Calu3 (cell line): ENCODE results near the gene TXNRD1. TPM values are rescaled to one million over a fixed set of nuclear protein-coding genes. Genes with fewer than 3 reads are reported as not detected.
A peak's percentile ranks its signal among the peaks of the same experiment; 100 is the strongest.

Experiments
- BruUV-seq: library from RNA; stranded (reverse); fragments of 400-500 nt; replicated peaks from 2 replicates; lab custom pipeline; 2021; lab: Mats Ljungman, UMichigan
- CTCF ChIA-PET: fragments of 300-600 bp; sonication (Branson Sonifier 250); formaldehyde crosslinking; loops from one replicate; lab custom pipeline; 2022; ENCODE audit warnings: antibody characterized with exemption; lab: Charles Lee
- DNase-seq: peaks from one replicate; pipeline ENCODE4 v3.0.0; 2022
- H3K27ac Mint-ChIP-seq: one replicate; pipeline ENCODE4 v1.8.0; 2022; ENCODE audit warnings: mixed read lengths; ENCODE audit not compliant: unreplicated experiment
- H3K27me3 Mint-ChIP-seq: one replicate; pipeline ENCODE4 v1.8.0; 2022; ENCODE audit warnings: mixed read lengths; ENCODE audit not compliant: unreplicated experiment
- H3K36me3 Mint-ChIP-seq: one replicate; pipeline ENCODE4 v1.8.0; 2022; ENCODE audit warnings: mild to moderate bottlenecking, moderate library complexity, mixed read lengths; ENCODE audit not compliant: insufficient read depth, unreplicated experiment
- H3K4me1 Mint-ChIP-seq: one replicate; pipeline ENCODE4 v1.8.0; 2022; ENCODE audit warnings: mild to moderate bottlenecking, low read depth, mixed read lengths; ENCODE audit not compliant: unreplicated experiment
- H3K4me3 Mint-ChIP-seq: one replicate; pipeline ENCODE4 v1.8.0; 2022; ENCODE audit warnings: mild to moderate bottlenecking, low read depth, moderate library complexity, mixed read lengths; ENCODE audit not compliant: unreplicated experiment
- H3K9me3 Mint-ChIP-seq: one replicate; pipeline ENCODE4 v1.8.0; 2022; ENCODE audit warnings: low read depth, mixed read lengths; ENCODE audit not compliant: unreplicated experiment
- intact Hi-C: fragments of 100-400 bp; cut with micrococcal nuclease; formaldehyde crosslinking; loops from one replicate; pipeline ENCODE4 v1.10.0; 2022; ENCODE audit not compliant: unreplicated experiment
- total RNA-seq: library from RNA; stranded (reverse); gene quantifications from 2 replicates; pipeline ENCODE4 v1.2.3, GENCODE V29; 2022
- TF ChIP-seq, protein P1 (sequence below): fragments of 200-600 bp; IDR thresholded peaks from one replicate; pipeline ENCODE4 v1.8.0; 2022; ENCODE audit warnings: antibody characterized with exemption; ENCODE audit not compliant: unreplicated experiment

Gene TXNRD1
- total RNA-seq, 1 experiment from 2014 or later = 262 TPM

DNA sequence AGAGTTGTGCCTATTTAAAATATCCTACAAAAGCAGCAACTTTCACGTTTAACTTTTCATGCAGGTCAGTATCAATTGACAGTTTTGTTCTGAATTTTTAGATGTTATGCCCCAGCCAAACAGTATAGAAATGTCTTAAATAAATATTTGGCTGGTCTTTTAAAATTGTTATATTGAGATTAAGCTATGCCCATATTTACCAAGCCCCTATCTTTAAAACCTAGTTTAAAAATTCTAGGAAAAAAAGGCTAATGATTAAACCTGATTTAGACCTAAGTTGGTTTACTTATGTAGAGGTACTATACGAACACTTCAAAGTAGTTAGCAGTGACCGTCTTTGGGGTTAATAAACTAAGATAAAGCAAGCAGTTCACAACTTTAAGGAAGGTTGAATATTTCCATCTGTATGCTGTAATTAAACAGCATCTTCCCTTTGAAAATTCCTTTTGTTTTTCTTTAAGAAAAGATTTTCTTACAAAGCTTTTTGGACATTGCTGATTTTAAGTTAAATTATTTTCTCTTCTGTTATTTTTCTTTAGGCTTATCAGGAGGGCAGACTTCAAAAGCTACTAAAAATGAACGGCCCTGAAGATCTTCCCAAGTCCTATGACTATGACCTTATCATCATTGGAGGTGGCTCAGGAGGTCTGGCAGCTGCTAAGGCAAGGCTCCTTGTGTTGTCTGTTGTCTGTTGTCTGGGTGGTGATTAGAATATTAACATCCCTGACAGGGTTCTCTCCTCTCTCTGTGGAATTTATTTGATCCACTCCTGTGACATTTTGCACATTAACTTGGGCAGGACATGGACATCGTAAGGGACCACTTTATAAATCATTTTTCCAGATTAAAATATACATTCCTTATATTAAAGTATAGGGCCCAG, 95.4 kb downstream of the TXNRD1 start:
- Mint-ChIP-seq H3K4me1 (peaks cover 52% of the 10 kb centered on the region), H3K27ac (no peak overlapping the region), H3K4me3 (no peak overlapping the region), H3K9me3 (no peaks in the 10 kb centered on the region), H3K27me3 (no peaks in the 10 kb centered on the region), H3K36me3 (peaks cover 87% of the 10 kb centered on the region)
- no peak for DNase-seq
- BruUV-seq = no TSS peak
- TF ChIP-seq, protein P1, sequence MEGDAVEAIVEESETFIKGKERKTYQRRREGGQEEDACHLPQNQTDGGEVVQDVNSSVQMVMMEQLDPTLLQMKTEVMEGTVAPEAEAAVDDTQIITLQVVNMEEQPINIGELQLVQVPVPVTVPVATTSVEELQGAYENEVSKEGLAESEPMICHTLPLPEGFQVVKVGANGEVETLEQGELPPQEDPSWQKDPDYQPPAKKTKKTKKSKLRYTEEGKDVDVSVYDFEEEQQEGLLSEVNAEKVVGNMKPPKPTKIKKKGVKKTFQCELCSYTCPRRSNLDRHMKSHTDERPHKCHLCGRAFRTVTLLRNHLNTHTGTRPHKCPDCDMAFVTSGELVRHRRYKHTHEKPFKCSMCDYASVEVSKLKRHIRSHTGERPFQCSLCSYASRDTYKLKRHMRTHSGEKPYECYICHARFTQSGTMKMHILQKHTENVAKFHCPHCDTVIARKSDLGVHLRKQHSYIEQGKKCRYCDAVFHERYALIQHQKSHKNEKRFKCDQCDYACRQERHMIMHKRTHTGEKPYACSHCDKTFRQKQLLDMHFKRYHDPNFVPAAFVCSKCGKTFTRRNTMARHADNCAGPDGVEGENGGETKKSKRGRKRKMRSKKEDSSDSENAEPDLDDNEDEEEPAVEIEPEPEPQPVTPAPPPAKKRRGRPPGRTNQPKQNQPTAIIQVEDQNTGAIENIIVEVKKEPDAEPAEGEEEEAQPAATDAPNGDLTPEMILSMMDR = no peak
- CTCF ChIA-PET = interaction anchor here (0.5 kb wide), 1 partner anchor 726 kb away, joined by 3 read pairs; no protein-coding TSS in a partner anchor
- intact Hi-C loops = no loop called here

DNA sequence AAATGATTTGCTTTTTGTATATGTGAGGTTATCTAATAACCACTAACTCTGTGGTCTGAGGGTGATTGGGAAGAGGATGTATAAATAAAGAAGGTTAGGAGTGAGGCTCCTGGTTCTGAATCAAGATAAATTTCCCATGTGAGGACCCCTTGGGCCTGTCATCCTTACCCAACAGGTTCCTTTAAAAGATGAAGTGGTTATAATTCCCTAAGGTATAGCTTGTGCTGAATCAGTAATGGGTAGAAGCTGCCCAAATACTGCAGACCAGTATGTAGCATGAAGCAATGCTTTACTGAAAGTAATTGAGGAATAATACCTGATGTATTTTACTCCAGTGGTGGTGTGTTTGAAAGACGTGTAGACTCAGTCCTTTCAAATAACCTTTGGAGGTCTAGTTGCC, 96.6 kb downstream of the TXNRD1 start:
- intact Hi-C loops = no loop called here
- CTCF ChIA-PET = interaction anchor here (1.6 kb wide), 1 partner anchor 36 kb away, joined by 3 read pairs; no protein-coding TSS in a partner anchor
- Mint-ChIP-seq H3K27me3 (no peaks in the 10 kb centered on the region), H3K36me3 (peaks cover 86% of the 10 kb centered on the region), H3K9me3 (no peaks in the 10 kb centered on the region), H3K27ac (no peak overlapping the region), H3K4me1 (peaks cover 40% of the 10 kb centered on the region), H3K4me3 (no peak overlapping the region)
- no TSS peak for BruUV-seq
- no peak for DNase-seq
- TF ChIP-seq, protein P1 = no peak

DNA sequence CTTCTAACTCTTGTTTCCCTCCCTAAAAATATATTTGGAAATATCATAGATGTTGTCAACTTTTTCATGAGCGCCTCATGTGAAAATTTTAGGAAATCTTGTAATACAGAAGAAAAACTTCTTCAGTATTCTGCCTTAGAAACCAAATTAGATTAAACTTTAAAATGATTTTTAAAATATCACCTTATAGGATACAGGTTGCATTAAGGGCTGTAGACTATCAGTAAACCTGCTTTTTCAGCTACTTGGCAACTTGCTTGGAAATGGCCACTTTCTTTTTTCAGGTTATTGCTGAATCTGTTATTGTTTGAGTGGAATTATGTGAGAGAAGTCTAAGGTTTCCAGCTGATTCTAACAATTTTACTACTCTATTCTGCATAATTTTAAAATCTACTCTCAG, 97.1 kb downstream of the TXNRD1 start:
- CTCF ChIA-PET = interaction anchor here (1.6 kb wide), 1 partner anchor 37 kb away, joined by 3 read pairs; no protein-coding TSS in a partner anchor
- H3K4me3 Mint-ChIP-seq = no peak overlapping the region
- BruUV-seq = no TSS peak
- no peaks in the 10 kb centered on the region for H3K27me3 Mint-ChIP-seq
- H3K9me3 Mint-ChIP-seq = no peaks in the 10 kb centered on the region
- intact Hi-C loops = no loop called here
- peaks cover 36% of the 10 kb centered on the region for H3K4me1 Mint-ChIP-seq
- H3K27ac Mint-ChIP-seq = no peak overlapping the region
- TF ChIP-seq, protein P1 = no peak
- peaks cover 86% of the 10 kb centered on the region for H3K36me3 Mint-ChIP-seq
- DNase-seq = no peak

DNA sequence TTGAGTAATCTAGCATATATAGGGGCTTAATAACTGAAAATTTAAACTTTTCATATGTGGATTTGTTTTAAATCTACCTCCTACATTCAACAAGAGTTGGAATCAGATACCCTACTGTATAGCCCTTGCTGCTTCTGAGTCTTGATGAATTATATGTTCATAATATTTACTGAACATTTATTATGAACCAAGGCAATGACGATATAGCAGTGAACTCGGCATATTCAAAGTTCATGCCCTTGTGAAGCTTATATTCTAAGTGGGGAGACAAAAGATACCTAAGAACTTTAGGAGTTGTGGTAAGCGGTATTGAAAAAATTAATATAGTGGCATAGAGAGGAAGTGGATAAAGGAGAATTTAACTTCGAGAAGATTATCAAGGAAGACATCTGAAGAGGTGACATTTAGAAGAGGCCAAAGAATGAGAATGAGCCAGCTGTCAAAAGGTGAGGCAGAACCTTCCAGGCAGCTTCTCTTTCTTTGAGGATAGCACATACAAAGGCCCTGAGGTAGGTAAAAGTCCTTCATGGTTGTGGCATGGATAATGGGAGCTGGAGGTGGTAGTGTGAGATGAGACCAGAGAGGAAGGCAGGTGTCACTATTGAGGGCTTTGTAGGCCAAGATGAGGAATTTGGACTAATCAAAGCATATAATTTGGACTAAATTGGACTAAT, 98.1 kb downstream of the TXNRD1 start:
- H3K27ac Mint-ChIP-seq = peak overlapping the region; percentile 58
- TF ChIP-seq, protein P1 = no peak
- H3K36me3 Mint-ChIP-seq = peaks cover 89% of the 10 kb centered on the region
- no peaks in the 10 kb centered on the region for H3K27me3 Mint-ChIP-seq
- DNase-seq = no peak
- BruUV-seq = TSS peak; percentile 11
- CTCF ChIA-PET = no interaction called here
- peaks cover 33% of the 10 kb centered on the region for H3K4me1 Mint-ChIP-seq
- intact Hi-C loops = no loop called here
- no peaks in the 10 kb centered on the region for H3K9me3 Mint-ChIP-seq
- no peak overlapping the region for H3K4me3 Mint-ChIP-seq
